H1 (cell line): ENCODE data around the gene STARD3NL. TPM values are rescaled to one million over a fixed set of nuclear protein-coding genes. Genes with fewer than 3 reads are reported as not detected.
A peak's percentile ranks its signal among the peaks of the same experiment; 100 is the strongest.
"Not testable (repeated sequence)": the region's sequence is repeated elsewhere in the genome, so short reads cannot be mapped to it uniquely, and the experiment has no call there.

Source experiments
- CTCF ChIA-PET: fragments of 300-600 bp; sonication (Branson Sonifier 250); formaldehyde crosslinking; loops from one replicate; lab custom pipeline; 2021; ENCODE audit not compliant: partially characterized antibody; lab: Charles Lee
- POLR2A ChIA-PET: fragments of 300-600 bp; sonication (Branson Sonifier 250); formaldehyde crosslinking; loops from one replicate; lab custom pipeline; 2021; ENCODE audit warnings: inconsistent platforms; ENCODE audit not compliant: partially characterized antibody; lab: Charles Lee
- DNase-seq, 2 experiments: peaks; one replicate each; pipeline versions ENCODE4 v3.0.0 to v3.0.0-alpha.2; 2010 to 2022; ENCODE audit warnings: low spot score in 2 of 2, low read depth in 1 of 2, mixed read lengths in 1 of 2
- FAIRE-seq: peaks from 2 replicates; lab custom pipeline; 2011; peaks lifted over from hg19 to GRCh38; lab: Jason Lieb, UNC
- H2AFZ ChIP-seq: 2 replicates; pipeline ENCODE4 v1.8.1; 2012; ENCODE audit warnings: low read length, inconsistent platforms
- H2AK5ac ChIP-seq: 2 replicates; pipeline ENCODE4 v1.6.1; 2013; ENCODE audit warnings: low read depth, low read length
- H2BK120ac ChIP-seq: replicated peaks from 2 replicates; pipeline ENCODE3; 2013; ENCODE audit warnings: low read depth, low read length, inconsistent platforms
- H2BK12ac ChIP-seq: 2 replicates; pipeline ENCODE4 v1.6.1; 2013; ENCODE audit warnings: low read depth, low read length
- H2BK15ac ChIP-seq: 2 replicates; pipeline ENCODE4 v1.6.1; 2013; ENCODE audit warnings: low read length
- H2BK20ac ChIP-seq: 2 replicates; pipeline ENCODE4 v1.6.1; 2013; ENCODE audit warnings: low read length
- H2BK5ac ChIP-seq: 2 replicates; pipeline ENCODE4 v1.6.1; 2013; ENCODE audit warnings: low read depth, low read length
- H3K14ac ChIP-seq: 2 replicates; pipeline ENCODE4 v1.6.1; 2013; ENCODE audit warnings: inconsistent platforms; ENCODE audit not compliant: insufficient read length
- H3K18ac ChIP-seq: 2 replicates; pipeline ENCODE4 v1.6.1; 2013; ENCODE audit warnings: low read length; ENCODE audit errors: extremely low read depth
- H3K23ac ChIP-seq: 2 replicates; pipeline ENCODE4 v1.6.1; 2013; ENCODE audit warnings: inconsistent platforms; ENCODE audit not compliant: insufficient read length
- H3K23me2 ChIP-seq: 2 replicates; pipeline ENCODE4 v1.6.1; 2013; ENCODE audit warnings: low read depth, low read length
- H3K27ac ChIP-seq: 2 replicates; pipeline ENCODE4 v1.6.1; 2011; ENCODE audit warnings: low read depth, low read length, inconsistent platforms
- H3K27me3 ChIP-seq, 4 experiments: replicated peaks in 1 of 4; 1 replicate in 1 of 4; 2 replicates in 3 of 4; pipeline versions ENCODE4 v1.6.1 to v1.8.1; 2011 to 2013; ENCODE audit warnings: low read length in 3 of 4, mild to moderate bottlenecking in 3 of 4, inconsistent platforms in 2 of 4, mixed read lengths in 2 of 4, moderate library complexity in 1 of 4; ENCODE audit not compliant: control insufficient read depth in 3 of 4, insufficient read depth in 3 of 4; ENCODE audit errors: extremely low read depth in 1 of 4
- H3K36me3 ChIP-seq, 4 experiments: 2 replicates each; pipeline versions ENCODE4 v1.6.1 to v1.8.1; 2011 to 2013; ENCODE audit warnings: mild to moderate bottlenecking in 4 of 4, low read length in 3 of 4, moderate library complexity in 2 of 4, control low read depth in 1 of 4, inconsistent platforms in 1 of 4; ENCODE audit not compliant: insufficient read depth in 4 of 4, control insufficient read depth in 2 of 4
- H3K4ac ChIP-seq: replicated peaks from 2 replicates; pipeline ENCODE3; 2013; ENCODE audit warnings: low read length, low read depth, mixed read lengths, inconsistent platforms; ENCODE audit not compliant: insufficient read length
- H3K4me1 ChIP-seq, 4 experiments: replicated peaks in 1 of 4; 1 replicate in 1 of 4; 2 replicates in 3 of 4; pipeline versions ENCODE4 v1.6.1 to v1.8.1; 2011 to 2013; ENCODE audit warnings: low read length in 3 of 4, inconsistent platforms in 2 of 4, mixed read lengths in 1 of 4; ENCODE audit not compliant: insufficient read depth in 4 of 4, control insufficient read depth in 3 of 4
- H3K4me2 ChIP-seq, 2 experiments: 2 replicates each; pipeline versions ENCODE4 v1.6.1 to v1.8.1; 2011 to 2013; ENCODE audit warnings: low read depth in 2 of 2, low read length in 2 of 2, control low read depth in 1 of 2, inconsistent platforms in 1 of 2, mild to moderate bottlenecking in 1 of 2; ENCODE audit not compliant: insufficient read depth in 1 of 2
- H3K4me3 ChIP-seq, 4 experiments: fragments of 200-600, 300-600 bp in 1 of 4; sonication (generic), shearing (Covaris generic), sonication (Bioruptor Twin) in 1 of 4; 2 replicates each; pipeline versions ENCODE4 v1.5.1 to v1.8.1; 2011 to 2016; ENCODE audit warnings: low read length in 4 of 4, low read depth in 3 of 4, control low read depth in 2 of 4, inconsistent platforms in 2 of 4, mild to moderate bottlenecking in 2 of 4, mixed read lengths in 1 of 4, moderate library complexity in 1 of 4; ENCODE audit not compliant: insufficient read depth in 2 of 4; ENCODE audit errors: extremely low read depth in 1 of 4
- H3K56ac ChIP-seq: replicated peaks from 2 replicates; pipeline ENCODE3; 2013; ENCODE audit warnings: low read depth, mild to moderate bottlenecking, mixed read lengths, low read length, inconsistent platforms; ENCODE audit not compliant: insufficient read length
- H3K79me1 ChIP-seq: 2 replicates; pipeline ENCODE4 v1.6.1; 2013; ENCODE audit warnings: low read depth, low read length, control low read depth
- H3K79me2 ChIP-seq, 2 experiments: 2 replicates each; pipeline versions ENCODE4 v1.6.1 to v1.8.1; 2012 to 2013; ENCODE audit warnings: low read length in 2 of 2, mild to moderate bottlenecking in 2 of 2, inconsistent platforms in 1 of 2; ENCODE audit not compliant: insufficient read depth in 2 of 2, control insufficient read depth in 1 of 2
- H3K9ac ChIP-seq, 4 experiments: replicated peaks in 1 of 4; 1 replicate in 1 of 4; 2 replicates in 3 of 4; pipeline versions ENCODE4 v1.6.1 to v1.8.1; 2011 to 2013; ENCODE audit warnings: low read depth in 3 of 4, low read length in 3 of 4, control low read depth in 2 of 4, mild to moderate bottlenecking in 2 of 4, moderate library complexity in 2 of 4, inconsistent platforms in 1 of 4; ENCODE audit errors: extremely low read depth in 1 of 4
- H3K9me3 ChIP-seq, 2 experiments: 2 replicates each; pipeline versions ENCODE4 v1.6.1 to v1.8.1; 2012 to 2013; ENCODE audit warnings: mild to moderate bottlenecking in 2 of 2, moderate library complexity in 2 of 2, control low read depth in 1 of 2, inconsistent platforms in 1 of 2, low read depth in 1 of 2, low read length in 1 of 2, mixed read lengths in 1 of 2; ENCODE audit not compliant: insufficient read depth in 2 of 2
- H4K20me1 ChIP-seq, 2 experiments: replicated peaks in 1 of 2; 2 replicates each; pipeline versions ENCODE3 to v1.8.1; 2011 to 2013; ENCODE audit warnings: inconsistent platforms in 2 of 2, low read length in 2 of 2, mild to moderate bottlenecking in 1 of 2; ENCODE audit not compliant: insufficient read depth in 2 of 2, control insufficient read depth in 1 of 2
- H4K5ac ChIP-seq: 2 replicates; pipeline ENCODE4 v1.6.1; 2013; ENCODE audit warnings: low read length, low read depth, mixed read lengths, inconsistent platforms; ENCODE audit not compliant: insufficient read length
- H4K8ac ChIP-seq: 2 replicates; pipeline ENCODE4 v1.8.0; 2013; ENCODE audit warnings: mild to moderate bottlenecking, moderate library complexity, low read length, inconsistent platforms; ENCODE audit not compliant: insufficient read depth; ENCODE audit errors: extremely low read depth
- H4K91ac ChIP-seq: replicated peaks from 2 replicates; pipeline ENCODE3; 2013; ENCODE audit warnings: low read length, mixed read lengths, inconsistent platforms; ENCODE audit not compliant: insufficient read length
- WGBS, 2 experiments: shearing (Covaris generic) in 1 of 2; methylation state at CpG; one replicate each; pipeline versions ENCODE4 v1.1.6 to v1.1.7; 2013 to 2015; ENCODE audit warnings: low lambda C conversion rate in 2 of 2, mixed read lengths in 2 of 2, inconsistent platforms in 1 of 2, low coverage in 1 of 2, missing lambda C conversion rate in 1 of 2; ENCODE audit not compliant: insufficient replicate concordance in 2 of 2, insufficient coverage in 1 of 2, insufficient read length in 1 of 2; ENCODE audit errors: extremely low coverage in 1 of 2, missing lambda C conversion rate in 1 of 2; 5-methylcytosine and 5-hydroxymethylcytosine counted together
- polyA plus RNA-seq, 7 experiments: library from polyadenylated mRNA; depleted of rRNA in 3 of 7; stranded (reverse) in 5 of 7; unstranded in 2 of 7; fragments of >200 nt in 5 of 7; fragments of 200-250 nt in 2 of 7; gene quantifications; 1 replicate in 5 of 7; 2 replicates in 1 of 7; 4 replicates in 1 of 7; pipeline versions ENCODE4 v1.2.1 to v1.2.3, GENCODE V29; 2011 to 2013; ENCODE audit warnings: missing spikeins in 2 of 7, mixed read lengths in 2 of 7
- total RNA-seq: library from RNA; stranded (reverse); fragmentation: NEBNext Ultra II Directional; extraction: Animal tissue kit (Norgen Biotek cat#: 25700); gene quantifications from 2 replicates; pipeline ENCODE4 v1.2.1, GENCODE V29; 2021

Gene STARD3NL
- total and polyA plus RNA-seq, 2 of the 8 experiments (the other 6 are each of a cell fraction or from before 2014, with no cell fraction given) = 27.1 to 40.5 TPM

DNA sequence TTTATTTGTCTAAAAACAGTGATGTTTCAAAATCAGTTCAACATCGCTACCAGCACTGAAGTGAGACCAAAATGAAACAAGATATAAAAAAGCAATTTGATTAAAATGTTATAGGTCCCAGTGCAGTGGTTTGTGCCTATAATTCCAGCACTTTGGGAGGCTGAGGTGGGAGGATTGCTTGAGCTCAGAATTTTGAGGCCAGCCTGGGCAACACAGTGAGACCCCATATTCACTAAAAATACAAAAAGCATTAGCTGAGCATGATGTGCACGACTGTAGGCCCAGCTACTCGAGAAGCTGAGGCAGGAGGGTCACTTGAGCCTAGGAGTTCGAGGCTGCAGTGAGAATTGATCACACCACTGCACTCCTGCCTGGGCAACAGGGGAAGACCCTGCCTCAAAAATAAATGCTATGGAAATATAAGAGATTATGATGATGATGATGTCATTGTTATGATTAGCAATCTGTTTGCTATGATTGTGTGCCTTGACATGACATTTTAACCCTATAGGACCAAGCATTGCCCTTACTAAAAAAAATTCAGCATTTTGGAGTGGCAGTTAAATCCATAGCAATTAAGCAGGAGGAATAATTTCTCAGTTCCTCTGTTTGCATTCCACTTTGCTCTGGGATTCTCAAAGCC is 91.8 kb downstream of the STARD3NL start:
- H3K27ac ChIP-seq, H3K4me3 ChIP-seq, H3K9ac ChIP-seq, H3K79me2 ChIP-seq, H2AFZ ChIP-seq, H3K14ac ChIP-seq, H2BK12ac ChIP-seq, H4K91ac ChIP-seq, H3K4me2 ChIP-seq, H3K79me1 ChIP-seq, H3K36me3 ChIP-seq, H4K5ac ChIP-seq, H4K8ac ChIP-seq, H3K4ac ChIP-seq, H3K4me1 ChIP-seq, H3K56ac ChIP-seq, H4K20me1 ChIP-seq, H3K23me2 ChIP-seq, H3K9me3 ChIP-seq, POLR2A ChIA-PET, H2BK5ac ChIP-seq, H2BK15ac ChIP-seq, H2BK20ac ChIP-seq, H3K23ac ChIP-seq, H2BK120ac ChIP-seq, DNase-seq, H3K18ac ChIP-seq, H3K27me3 ChIP-seq, H2AK5ac ChIP-seq: not testable (repeated sequence)
- WGBS, 2 experiments = 95% methylated on average over 4 of the region's 4 CpGs; no CpG with 5 or more reads in 1 of the 2 experiments
- peak; percentile 52 for FAIRE-seq
- CTCF ChIA-PET = interaction anchor here (1.3 kb wide), 1 partner anchor 54 kb away, joined by 3 read pairs; no protein-coding TSS in a partner anchor

- H3K56ac ChIP-seq, H2BK120ac ChIP-seq, H3K18ac ChIP-seq, POLR2A ChIA-PET, H2BK5ac ChIP-seq, H4K8ac ChIP-seq, H2BK20ac ChIP-seq, H3K4me1 ChIP-seq, H3K23ac ChIP-seq, H2AK5ac ChIP-seq, H3K4me3 ChIP-seq, H3K27me3 ChIP-seq, H4K5ac ChIP-seq, H3K9ac ChIP-seq, H2BK12ac ChIP-seq, H3K79me1 ChIP-seq, H2AFZ ChIP-seq, H3K23me2 ChIP-seq, H3K4me2 ChIP-seq, H3K27ac ChIP-seq, H4K20me1 ChIP-seq, DNase-seq, H3K14ac ChIP-seq, H3K36me3 ChIP-seq, H3K9me3 ChIP-seq, H4K91ac ChIP-seq, H2BK15ac ChIP-seq, H3K4ac ChIP-seq, H3K79me2 ChIP-seq: not testable (repeated sequence)
- FAIRE-seq = peak; percentile 82
- CTCF ChIA-PET = interaction anchor here (0.8 to 1.3 kb wide), 3 partner anchors 54 to 89 kb away, joined by 3 to 4 read pairs (median 4); no protein-coding TSS in a partner anchor
- WGBS, 2 experiments = 86% methylated on average over 1 of the region's 2 CpGs; no CpG with 5 or more reads in 1 of the 2 experiments
These were observed 92.4 kb downstream of the STARD3NL start for GRCh38 chr7:38270405-38270804.
